Bronchial epithelial cell (primary cell): Measurements from ENCODE around the gene TARM1. TPM values are rescaled to one million over a fixed set of nuclear protein-coding genes. Genes with fewer than 3 reads are reported as not detected.

Source experiments
- DNase-seq: peaks from one replicate; pipeline ENCODE4 v3.0.0-alpha.2; 2010; ENCODE audit warnings: low read depth
- FAIRE-seq: peaks from 2 replicates; lab custom pipeline; 2011; peaks lifted over from hg19 to GRCh38; lab: Jason Lieb, UNC
- H3K27me3 ChIP-seq: 2 replicates; pipeline ENCODE4 v1.5.1; 2011; ENCODE audit warnings: low read length; ENCODE audit not compliant: control insufficient read depth, insufficient read depth
- H3K36me3 ChIP-seq: 2 replicates; pipeline ENCODE4 v1.5.1; 2011; ENCODE audit warnings: low read length; ENCODE audit not compliant: control insufficient read depth, insufficient read depth
- H3K4me3 ChIP-seq: 2 replicates; pipeline ENCODE4 v1.5.1; 2011; ENCODE audit warnings: mild to moderate bottlenecking, low read depth, low read length, control low read depth
- total RNA-seq: library from RNA; depleted of rRNA; stranded (reverse); fragments of >200 nt; gene quantifications from 2 replicates; pipeline ENCODE4 v1.2.1, GENCODE V29; 2014
- TF ChIP-seq, protein P1 (sequence below): IDR thresholded peaks from 2 replicates; pipeline ENCODE4 v1.5.1; 2011; ENCODE audit warnings: mild to moderate bottlenecking, moderate library complexity, low read length, control low read depth, inconsistent platforms; ENCODE audit not compliant: insufficient read depth, severe bottlenecking

The TARM1 gene
- total RNA-seq, 1 donor from 2014 or later = not detected

DNA sequence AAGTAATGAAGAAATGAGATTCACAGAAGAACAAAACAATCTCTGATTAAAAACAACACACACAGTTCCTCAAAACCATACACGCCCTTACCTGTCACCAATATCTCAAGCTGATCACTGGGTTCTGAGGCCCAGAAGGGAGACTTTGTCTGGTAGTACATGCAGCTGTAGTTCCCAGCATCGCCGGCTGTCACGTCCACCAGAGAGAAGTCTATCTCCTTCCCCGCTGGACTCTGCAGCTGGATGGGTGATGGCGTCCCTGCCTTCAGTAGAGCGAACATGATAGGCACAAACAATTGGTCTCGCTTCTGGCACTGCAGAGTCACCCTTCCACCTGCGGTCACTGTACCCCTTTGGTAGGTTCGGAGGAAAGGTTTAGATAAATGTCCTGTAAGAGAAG is 7.3 kb downstream of the TARM1 start:
- H3K36me3 ChIP-seq = no peaks in the 10 kb centered on the region
- no peak for FAIRE-seq
- no peak overlapping the region for H3K4me3 ChIP-seq
- TF ChIP-seq, protein P1, sequence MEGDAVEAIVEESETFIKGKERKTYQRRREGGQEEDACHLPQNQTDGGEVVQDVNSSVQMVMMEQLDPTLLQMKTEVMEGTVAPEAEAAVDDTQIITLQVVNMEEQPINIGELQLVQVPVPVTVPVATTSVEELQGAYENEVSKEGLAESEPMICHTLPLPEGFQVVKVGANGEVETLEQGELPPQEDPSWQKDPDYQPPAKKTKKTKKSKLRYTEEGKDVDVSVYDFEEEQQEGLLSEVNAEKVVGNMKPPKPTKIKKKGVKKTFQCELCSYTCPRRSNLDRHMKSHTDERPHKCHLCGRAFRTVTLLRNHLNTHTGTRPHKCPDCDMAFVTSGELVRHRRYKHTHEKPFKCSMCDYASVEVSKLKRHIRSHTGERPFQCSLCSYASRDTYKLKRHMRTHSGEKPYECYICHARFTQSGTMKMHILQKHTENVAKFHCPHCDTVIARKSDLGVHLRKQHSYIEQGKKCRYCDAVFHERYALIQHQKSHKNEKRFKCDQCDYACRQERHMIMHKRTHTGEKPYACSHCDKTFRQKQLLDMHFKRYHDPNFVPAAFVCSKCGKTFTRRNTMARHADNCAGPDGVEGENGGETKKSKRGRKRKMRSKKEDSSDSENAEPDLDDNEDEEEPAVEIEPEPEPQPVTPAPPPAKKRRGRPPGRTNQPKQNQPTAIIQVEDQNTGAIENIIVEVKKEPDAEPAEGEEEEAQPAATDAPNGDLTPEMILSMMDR = no peak
- no peaks in the 10 kb centered on the region for H3K27me3 ChIP-seq
- no peak for DNase-seq

DNA sequence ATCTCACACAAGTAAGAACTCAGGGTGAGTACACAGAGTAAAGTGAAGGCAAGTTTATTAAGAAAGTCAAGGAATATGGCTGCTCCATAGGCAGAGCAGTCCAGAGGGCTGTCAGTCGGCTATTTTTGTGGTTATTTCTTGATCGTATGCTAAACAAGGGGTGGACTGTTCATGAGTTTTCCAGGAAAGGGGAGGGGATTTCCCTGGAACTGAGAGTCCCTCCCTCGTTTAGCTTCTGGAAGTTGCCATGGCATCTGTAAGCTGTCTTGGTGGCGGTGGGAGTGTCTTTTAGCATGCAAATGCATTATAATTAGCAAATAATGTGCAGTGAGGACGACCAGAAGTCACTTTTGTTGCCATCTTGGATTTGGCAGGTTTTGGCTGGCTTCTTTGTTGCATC is 11.7 kb downstream of the TARM1 start:
- no peak for DNase-seq
- H3K36me3 ChIP-seq = no peaks in the 10 kb centered on the region
- H3K4me3 ChIP-seq = no peak overlapping the region
- no peak for FAIRE-seq
- H3K27me3 ChIP-seq = no peaks in the 10 kb centered on the region
- TF ChIP-seq, protein P1 = no peak

DNA sequence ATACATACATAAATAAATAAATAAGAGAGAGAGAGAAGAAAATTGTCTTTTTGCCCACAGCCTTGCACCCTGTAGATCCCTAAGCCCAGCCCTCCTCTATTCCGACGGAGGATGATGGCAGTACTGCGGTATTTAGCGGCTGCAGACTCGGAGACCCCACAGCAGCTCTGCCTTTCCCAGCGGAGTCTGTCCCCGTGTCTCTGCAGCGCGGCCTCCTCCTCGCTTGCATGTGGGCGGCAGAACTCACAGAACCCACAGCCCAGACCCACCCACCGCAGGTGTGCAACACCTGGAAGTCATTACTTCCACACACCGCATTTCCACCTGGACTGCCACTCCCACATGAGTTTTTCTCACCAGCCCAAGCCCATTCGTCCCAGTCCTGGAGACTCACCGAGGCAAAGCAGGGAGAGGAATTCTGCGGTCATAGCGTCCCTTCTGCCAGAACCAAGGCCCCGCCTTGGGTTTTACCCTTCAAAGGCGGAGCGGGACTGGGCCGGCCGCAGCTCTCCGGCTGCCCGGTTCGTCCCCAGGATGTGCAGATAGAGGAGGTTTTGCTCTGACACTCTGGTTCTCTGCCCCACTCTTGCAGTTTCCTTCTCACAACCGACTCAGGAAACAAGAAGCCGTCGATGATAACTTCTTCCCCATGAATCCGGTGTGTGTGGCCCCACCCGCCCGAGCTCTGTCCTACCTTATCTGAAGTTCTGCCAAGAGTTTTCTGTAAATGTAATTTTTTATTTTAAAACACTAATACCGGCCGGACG is 17.6 kb downstream of the TARM1 start, which contains the start of gene VSTM1:
TSS of gene VSTM1 (minus strand) at position 548 of the 767 bp plus-strand sequence. CDS start at position 428, 120 bp downstream.
- FAIRE-seq (no peak), DNase-seq (no peak)
- Histone ChIP-seq H3K36me3 (no peaks in the 10 kb centered on the region), H3K27me3 (no peaks in the 10 kb centered on the region), H3K4me3 (no peak within 1 kb of the TSS)
- TF ChIP-seq, protein P1 = no peak

DNA sequence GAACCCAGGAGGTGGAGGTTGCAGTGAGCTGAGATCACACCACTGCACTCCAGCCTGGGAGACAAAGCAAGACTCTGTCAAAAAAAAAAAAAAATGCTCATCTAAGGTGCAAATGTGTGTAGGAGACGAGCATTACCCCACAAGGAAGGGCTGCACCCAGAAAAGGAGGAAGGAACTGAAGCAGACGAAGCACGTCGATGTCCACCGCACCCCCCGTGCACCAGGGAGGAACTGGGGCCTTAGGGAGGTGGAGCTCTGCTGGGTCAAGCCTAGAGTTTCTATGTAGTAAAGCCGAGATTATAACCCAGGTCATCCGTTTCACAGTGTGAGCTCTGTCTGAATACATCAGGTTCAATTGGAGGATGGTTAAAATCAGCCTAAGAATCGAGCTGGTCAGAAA is 18.5 kb downstream of the TARM1 start:
- H3K36me3 ChIP-seq = no peaks in the 10 kb centered on the region
- FAIRE-seq = no peak
- H3K27me3 ChIP-seq = no peaks in the 10 kb centered on the region
- DNase-seq = no peak
- H3K4me3 ChIP-seq = no peak overlapping the region
- TF ChIP-seq, protein P1 = no peak

DNA sequence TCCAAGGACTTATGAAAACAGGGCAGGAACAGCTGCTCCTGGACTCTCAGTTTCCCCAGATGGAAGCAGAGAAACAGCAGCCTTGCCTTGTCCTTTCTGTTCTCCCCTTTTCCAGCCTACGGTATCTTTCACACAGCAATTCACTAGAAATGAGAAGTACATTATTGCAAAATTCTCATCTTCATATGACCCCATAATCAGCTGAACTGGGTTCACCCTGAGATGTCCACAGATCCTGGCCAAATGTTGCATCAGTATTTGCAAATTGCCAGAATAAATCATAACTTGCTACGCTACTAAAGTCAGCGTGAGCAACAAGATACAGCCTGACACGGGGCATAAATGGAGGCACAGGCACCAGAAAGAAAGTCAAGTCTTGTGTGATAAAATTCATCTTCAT is 33.5 kb downstream of the TARM1 start:
- TF ChIP-seq, protein P1 = no peak

More for the DNA sequence above, 33.5 kb downstream of the TARM1 start:
- no peak overlapping the region for H3K4me3 ChIP-seq
- no peak for DNase-seq
- no peak for FAIRE-seq
- H3K36me3 ChIP-seq = no peaks in the 10 kb centered on the region
- H3K27me3 ChIP-seq = no peaks in the 10 kb centered on the region
